SK-N-SH treated with all-trans-retinoic acid at 6 μM for 48 hours (cell line): ENCODE results near the gene MAFB.

ENCODE experiments used
- ATAC-seq: fragments of 200-7000 bp; cut with Tn5 transposase; 3 replicates; pipeline ENCODE4 v1.9.1; 2020; ENCODE audit warnings: mild to moderate bottlenecking, moderate library complexity
- ARNTL ChIP-seq: fragments of 450-650 bp; formaldehyde crosslinking; IDR thresholded peaks from 2 replicates; pipeline ENCODE4 v1.5.0; 2020; ENCODE audit warnings: low read depth, mild to moderate bottlenecking, moderate library complexity, borderline replicate concordance
- BACH2 ChIP-seq: fragments of 250-450 bp; sonication (Bioruptor Pico); IDR thresholded peaks from 2 replicates; pipeline ENCODE4 v1.9.0; 2021; ENCODE audit warnings: mild to moderate bottlenecking, borderline replicate concordance
- CREB5 ChIP-seq: fragments of 250-450 bp; sonication (Bioruptor Pico); IDR thresholded peaks from 2 replicates; pipeline ENCODE4 v1.5.1; 2020; ENCODE audit warnings: low read depth, mild to moderate bottlenecking, moderate library complexity
- CSDC2 ChIP-seq: fragments of 250-450 bp; sonication (Bioruptor Pico); IDR thresholded peaks from 2 replicates; pipeline ENCODE4 v1.5.0; 2020; ENCODE audit warnings: mild to moderate bottlenecking, moderate library complexity
- ESRRG ChIP-seq: fragments of 250-450 bp; sonication (Bioruptor Pico); IDR thresholded peaks from 2 replicates; pipeline ENCODE4 v1.6.1; 2021; ENCODE audit warnings: mild to moderate bottlenecking
- GLIS3 ChIP-seq: fragments of 250-450 bp; sonication (Bioruptor Pico); IDR thresholded peaks from 2 replicates; pipeline ENCODE4 v1.5.0; 2020; ENCODE audit warnings: mild to moderate bottlenecking, moderate library complexity
- ISL1 ChIP-seq: fragments of 250-450 bp; sonication (Bioruptor Pico); IDR thresholded peaks from 2 replicates; pipeline ENCODE4 v2.1.2; 2022; ENCODE audit warnings: mild to moderate bottlenecking, moderate library complexity
- OSR1 ChIP-seq: fragments of 250-450 bp; sonication (Bioruptor Pico); IDR thresholded peaks from 2 replicates; pipeline ENCODE4 v1.8.0; 2022; ENCODE audit warnings: moderate library complexity, mild to moderate bottlenecking, inconsistent platforms
- PATZ1 ChIP-seq: fragments of 250-450 bp; sonication (Bioruptor Pico); IDR thresholded peaks from 2 replicates; pipeline ENCODE4 v1.8.0; 2020; ENCODE audit warnings: mild to moderate bottlenecking, moderate library complexity, borderline replicate concordance
- POU6F1 ChIP-seq: fragments of 250-450 bp; sonication (Bioruptor Pico); IDR thresholded peaks from 2 replicates; pipeline ENCODE4 v1.8.0; 2021; ENCODE audit warnings: low read depth, mild to moderate bottlenecking, moderate library complexity, borderline replicate concordance
- PPARA ChIP-seq: fragments of 250-450 bp; sonication (Bioruptor Pico); IDR thresholded peaks from 2 replicates; pipeline ENCODE4 v1.5.0; 2020; ENCODE audit warnings: mild to moderate bottlenecking, borderline replicate concordance
- RARB ChIP-seq: fragments of 250-450 bp; sonication (Bioruptor Pico); IDR thresholded peaks from 2 replicates; pipeline ENCODE4 v1.8.0; 2021; ENCODE audit warnings: mild to moderate bottlenecking, moderate library complexity
- SNAI2 ChIP-seq: fragments of 250-450 bp; sonication (Bioruptor Pico); IDR thresholded peaks from 2 replicates; pipeline ENCODE4 v1.5.0; 2020; ENCODE audit warnings: mild to moderate bottlenecking, moderate library complexity
- TCF4 ChIP-seq: fragments of 250-450 bp; sonication (Bioruptor Pico); IDR thresholded peaks from 2 replicates; pipeline ENCODE4 v1.8.0; 2021; ENCODE audit warnings: mild to moderate bottlenecking, moderate library complexity, borderline replicate concordance
- TOX ChIP-seq: fragments of 250-450 bp; sonication (Bioruptor Pico); IDR thresholded peaks from 2 replicates; pipeline ENCODE4 v1.8.0; 2021; ENCODE audit warnings: mild to moderate bottlenecking, moderate library complexity, borderline replicate concordance
- TSHZ2 ChIP-seq: fragments of 250-450 bp; sonication (Bioruptor Pico); IDR thresholded peaks from 2 replicates; pipeline ENCODE4 v1.5.0; 2020; ENCODE audit warnings: mild to moderate bottlenecking, moderate library complexity
- ZC3H10 ChIP-seq: fragments of 250-450 bp; sonication (Bioruptor Pico); IDR thresholded peaks from 2 replicates; pipeline ENCODE4 v1.5.1; 2021; ENCODE audit warnings: mild to moderate bottlenecking, moderate library complexity
- ZFP3 ChIP-seq: fragments of 250-450 bp; sonication (Bioruptor Pico); IDR thresholded peaks from 2 replicates; pipeline ENCODE4 v1.5.0; 2020; ENCODE audit warnings: mild to moderate bottlenecking, moderate library complexity
- ZFP30 ChIP-seq: fragments of 450-650 bp; formaldehyde crosslinking; IDR thresholded peaks from 2 replicates; pipeline ENCODE4 v1.5.0; 2022; ENCODE audit warnings: mild to moderate bottlenecking, moderate library complexity
- ZNF565 ChIP-seq: fragments of 450-650 bp; formaldehyde crosslinking; conservative IDR thresholded peaks from 2 replicates; pipeline ENCODE4 v1.5.0; 2020; ENCODE audit warnings: low read depth, mild to moderate bottlenecking, moderate library complexity
- ZNF8 ChIP-seq: fragments of 450-650 bp; formaldehyde crosslinking; IDR thresholded peaks from 2 replicates; pipeline ENCODE4 v1.5.0; 2020; ENCODE audit warnings: mild to moderate bottlenecking, moderate library complexity

MAFB gene

GRCh38 chr20:40644863-40645262 lies 44.2 kb downstream of the MAFB start:
- TF ChIP-seq PPARA, result no peak
- TF ChIP-seq ISL1 (CRISPR knock-in tag), result no peak
- no peak for TF ChIP-seq GLIS3 (CRISPR knock-in tag)
- no peak for TF ChIP-seq OSR1 (CRISPR knock-in tag)
- no peak for TF ChIP-seq RARB (CRISPR knock-in tag)
- TF ChIP-seq TOX, result no peak
- no peak for TF ChIP-seq ESRRG (CRISPR knock-in tag)
- no peak for TF ChIP-seq BACH2 (CRISPR knock-in tag)
- TF ChIP-seq ZFP30 (CRISPR knock-in tag), result no peak
- no peak for TF ChIP-seq ZFP3
- TF ChIP-seq ZNF565, result no peak
- no peak for TF ChIP-seq CSDC2 (CRISPR knock-in tag)
- TF ChIP-seq PATZ1 (CRISPR knock-in tag), result no peak
- no peak for TF ChIP-seq CREB5 (CRISPR knock-in tag)
- no peak for TF ChIP-seq ZC3H10 (CRISPR knock-in tag)

GRCh38 chr20:40643891-40644290 lies 45.1 kb downstream of the MAFB start:
- no peak for ATAC-seq
- no peak for TF ChIP-seq TOX
- no peak for TF ChIP-seq TCF4 (CRISPR knock-in tag)
- no peak for TF ChIP-seq POU6F1
- TF ChIP-seq CSDC2 (CRISPR knock-in tag), result no peak
- TF ChIP-seq ZFP30 (CRISPR knock-in tag), result no peak

More at GRCh38 chr20:40644863-40645262, 44.2 kb downstream of the MAFB start:
- ATAC-seq, result no peak

GRCh38 chr20:40641809-40642208 lies 47.2 kb downstream of the MAFB start:
- no peak for TF ChIP-seq ZC3H10 (CRISPR knock-in tag)
- TF ChIP-seq TSHZ2 (CRISPR knock-in tag), result no peak
- TF ChIP-seq ZFP3, result no peak
- TF ChIP-seq PPARA, result no peak
- no peak for TF ChIP-seq CSDC2 (CRISPR knock-in tag)
- TF ChIP-seq TOX, result no peak
- no peak for TF ChIP-seq ZNF565
- TF ChIP-seq ESRRG (CRISPR knock-in tag), result no peak
- TF ChIP-seq OSR1 (CRISPR knock-in tag), result no peak
- TF ChIP-seq CREB5 (CRISPR knock-in tag), result no peak
- no peak for TF ChIP-seq RARB (CRISPR knock-in tag)
- no peak for TF ChIP-seq ZFP30 (CRISPR knock-in tag)
- no peak for TF ChIP-seq SNAI2 (CRISPR knock-in tag)
- TF ChIP-seq BACH2 (CRISPR knock-in tag), result no peak
- TF ChIP-seq ZNF8 (CRISPR knock-in tag), result no peak
- no peak for TF ChIP-seq ARNTL (CRISPR knock-in tag)
- TF ChIP-seq GLIS3 (CRISPR knock-in tag), result no peak
- no peak for TF ChIP-seq TCF4 (CRISPR knock-in tag)
- TF ChIP-seq PATZ1 (CRISPR knock-in tag), result no peak
- ATAC-seq, result no peak
